AG09319 (cell line): ENCODE data around the gene ADGRB2.

Experiments used
- DNase-seq: peaks from one replicate; pipeline ENCODE4 v3.0.0-alpha.2; 2010; ENCODE audit warnings: low read depth; ENCODE audit errors: extremely low read depth
- TF ChIP-seq, protein P1 (sequence below): IDR thresholded peaks from 2 replicates; pipeline ENCODE4 v1.5.1; 2011; ENCODE audit warnings: low read depth, mild to moderate bottlenecking, inconsistent platforms, low read length, moderate library complexity

Gene ADGRB2

GRCh38 chr1:31804098-31804497, 40.0 kb upstream of the ADGRB2 start:
- TF ChIP-seq, protein P1, sequence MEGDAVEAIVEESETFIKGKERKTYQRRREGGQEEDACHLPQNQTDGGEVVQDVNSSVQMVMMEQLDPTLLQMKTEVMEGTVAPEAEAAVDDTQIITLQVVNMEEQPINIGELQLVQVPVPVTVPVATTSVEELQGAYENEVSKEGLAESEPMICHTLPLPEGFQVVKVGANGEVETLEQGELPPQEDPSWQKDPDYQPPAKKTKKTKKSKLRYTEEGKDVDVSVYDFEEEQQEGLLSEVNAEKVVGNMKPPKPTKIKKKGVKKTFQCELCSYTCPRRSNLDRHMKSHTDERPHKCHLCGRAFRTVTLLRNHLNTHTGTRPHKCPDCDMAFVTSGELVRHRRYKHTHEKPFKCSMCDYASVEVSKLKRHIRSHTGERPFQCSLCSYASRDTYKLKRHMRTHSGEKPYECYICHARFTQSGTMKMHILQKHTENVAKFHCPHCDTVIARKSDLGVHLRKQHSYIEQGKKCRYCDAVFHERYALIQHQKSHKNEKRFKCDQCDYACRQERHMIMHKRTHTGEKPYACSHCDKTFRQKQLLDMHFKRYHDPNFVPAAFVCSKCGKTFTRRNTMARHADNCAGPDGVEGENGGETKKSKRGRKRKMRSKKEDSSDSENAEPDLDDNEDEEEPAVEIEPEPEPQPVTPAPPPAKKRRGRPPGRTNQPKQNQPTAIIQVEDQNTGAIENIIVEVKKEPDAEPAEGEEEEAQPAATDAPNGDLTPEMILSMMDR = no peak
- no peak for DNase-seq

DNA sequence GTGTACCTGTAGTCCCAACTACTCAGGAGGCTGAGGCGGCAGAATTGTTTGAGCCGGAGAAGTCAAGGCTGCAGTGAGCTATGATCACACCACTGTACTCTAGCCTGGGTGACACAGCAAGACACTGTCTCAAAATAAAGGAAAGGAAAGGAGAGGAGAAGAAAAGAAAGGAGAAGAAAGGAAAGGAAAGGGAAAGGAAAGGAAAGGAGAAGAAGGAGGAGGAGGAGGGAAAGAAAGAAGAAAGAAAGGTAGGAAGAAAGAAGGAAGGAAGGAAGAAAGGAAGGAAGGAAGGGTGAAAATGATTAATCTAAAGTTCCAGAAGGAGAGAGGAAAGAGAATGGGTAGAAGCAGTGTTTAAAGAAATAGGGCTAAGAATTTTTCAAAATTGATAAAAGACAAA, 39.5 kb upstream of the ADGRB2 start:
- no peak for DNase-seq
- TF ChIP-seq, protein P1 = no peak

DNA sequence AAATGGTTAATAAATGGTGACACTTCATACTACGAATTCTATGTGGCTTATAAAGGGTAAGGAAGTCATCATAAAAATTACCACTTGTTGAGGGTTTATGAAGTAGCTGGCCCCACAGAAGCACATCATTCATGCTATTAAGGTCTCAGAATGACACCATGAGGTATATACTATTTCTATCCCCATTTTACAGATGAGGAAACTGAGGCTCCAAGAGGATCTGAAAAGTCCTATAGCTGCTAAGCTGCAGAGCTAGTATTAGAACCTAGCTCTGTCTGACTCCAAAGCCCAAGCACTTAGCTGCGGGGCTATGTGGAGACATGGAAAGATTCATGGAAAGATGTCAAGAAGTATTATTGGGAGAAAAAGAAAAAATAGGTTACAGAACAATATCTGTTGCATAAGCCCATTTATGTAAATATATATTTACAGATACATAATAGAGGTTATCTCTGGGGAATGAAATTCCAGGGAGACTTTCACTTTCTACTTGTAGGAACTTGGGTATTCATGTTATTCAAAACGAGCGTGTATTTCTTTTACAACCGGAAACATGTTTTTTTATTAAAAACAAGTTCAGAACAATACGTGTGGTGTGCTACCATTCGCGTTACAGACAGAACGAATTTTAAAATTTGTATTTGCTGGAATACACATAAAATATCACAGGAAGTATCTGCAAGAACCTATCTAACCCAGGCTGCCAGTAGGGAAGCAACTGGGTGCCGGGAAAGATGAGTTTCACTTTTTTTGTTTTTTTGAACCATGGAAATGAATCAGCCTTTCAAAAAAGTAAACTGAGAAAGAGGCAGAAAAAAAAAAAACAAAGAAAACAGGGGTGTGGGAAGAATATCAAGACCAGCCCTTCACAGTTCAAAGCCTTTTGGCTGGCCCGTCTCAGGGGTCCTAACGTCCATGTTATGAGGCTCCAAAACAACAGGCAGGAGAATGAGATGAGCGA, 38.3 kb upstream of the ADGRB2 start:
- DNase-seq = no peak
- TF ChIP-seq, protein P1 = no peak

DNA sequence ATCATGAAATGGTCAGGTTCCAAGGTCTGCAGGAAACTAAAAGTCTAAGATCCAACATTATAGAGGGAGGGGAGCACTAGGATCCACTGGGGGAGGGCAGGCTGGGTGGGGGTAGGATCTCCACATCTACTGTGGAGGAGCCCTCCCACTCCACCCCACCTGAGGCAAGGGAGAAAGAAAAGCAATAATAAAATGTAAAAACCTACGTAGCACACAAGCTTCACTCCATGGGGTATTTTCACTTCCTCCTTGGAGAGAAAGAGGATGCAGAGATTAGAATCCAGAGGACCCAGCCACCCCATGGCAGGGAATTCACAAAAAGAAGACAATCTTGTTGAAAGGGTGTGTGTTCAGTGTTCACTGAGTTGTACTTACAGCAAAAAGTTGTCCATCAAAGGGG, 37.3 kb upstream of the ADGRB2 start:
- DNase-seq = no peak
- TF ChIP-seq, protein P1 = no peak

GRCh38 chr1:31800674-31800967, 36.5 kb upstream of the ADGRB2 start:
- DNase-seq = no peak
- TF ChIP-seq, protein P1 = no peak

GRCh38 chr1:31799895-31800673, 35.9 kb upstream of the ADGRB2 start:
- DNase-seq = no peak
- TF ChIP-seq, protein P1 = no peak
